NCI-H1105 treated with DMSO at 0.1 percent for 48 hours (cell line): ENCODE data around the gene AGPAT4.

Experiments
- DNase-seq: peaks from one replicate; lab custom pipeline; 2025; lab: John Stamatoyannopoulos, UW

AGPAT4 gene

GRCh38 chr6:161281092-161281491, 7.2 kb upstream of the AGPAT4 start:
- DNase-seq, result no peak

DNA sequence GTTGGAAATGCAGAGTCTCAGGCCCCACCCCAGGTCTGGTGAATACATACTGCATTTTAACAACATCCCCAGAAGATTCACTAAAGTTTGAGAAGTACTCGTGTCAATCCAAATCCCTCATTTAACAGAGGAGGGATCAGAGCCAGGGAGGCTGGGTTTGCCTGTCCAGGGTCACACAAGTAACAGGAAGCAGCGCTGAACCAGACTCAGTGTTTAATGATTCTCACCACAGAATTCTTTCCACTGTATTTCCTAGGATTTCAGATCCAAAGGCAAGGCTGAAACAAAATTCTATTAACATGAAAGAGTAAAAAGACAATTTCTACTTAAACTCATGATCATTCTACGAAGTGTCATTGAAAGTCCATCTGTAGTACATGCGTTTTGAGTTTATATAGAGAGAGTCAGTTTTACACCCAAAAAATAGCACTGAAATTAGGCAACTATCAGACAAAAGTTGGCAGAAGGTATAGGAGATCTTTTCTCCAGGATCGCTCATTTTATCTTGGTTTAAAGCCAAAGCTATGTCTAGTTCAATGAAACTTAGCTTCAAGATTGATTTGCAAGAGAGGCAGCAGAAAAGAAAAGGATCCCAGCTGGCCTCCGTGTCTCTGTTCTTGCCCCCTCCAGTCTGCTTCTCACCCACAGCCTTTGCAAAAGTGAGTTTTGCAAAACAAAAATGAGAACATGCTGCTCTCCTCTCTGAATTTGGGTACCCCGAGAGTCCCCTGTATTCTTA, 6.0 kb upstream of the AGPAT4 start:
- DNase-seq, result no peak

- no peak for DNase-seq
Observed at GRCh38 chr6:161276605-161277155, 2.8 kb upstream of the AGPAT4 start.

DNA sequence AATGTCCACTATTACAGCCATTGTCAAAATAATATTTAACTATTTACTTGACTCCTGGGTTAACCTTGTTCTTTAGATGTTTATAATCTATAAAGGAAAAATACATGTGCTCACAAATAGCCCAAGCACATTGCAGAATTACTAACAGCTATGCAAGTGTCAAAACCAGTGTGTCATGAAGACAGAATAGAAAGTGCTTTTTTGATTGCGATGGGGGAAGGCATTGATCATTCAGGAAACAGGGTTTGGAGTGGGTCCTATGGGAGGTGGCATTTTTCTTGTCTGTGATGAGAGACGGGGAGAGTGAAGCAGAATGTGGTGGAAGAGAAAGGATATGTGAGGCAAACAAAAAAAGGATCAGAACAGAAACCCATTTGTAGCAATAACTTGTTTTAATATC, 1.0 kb upstream of the AGPAT4 start:
- no peak for DNase-seq

DNA sequence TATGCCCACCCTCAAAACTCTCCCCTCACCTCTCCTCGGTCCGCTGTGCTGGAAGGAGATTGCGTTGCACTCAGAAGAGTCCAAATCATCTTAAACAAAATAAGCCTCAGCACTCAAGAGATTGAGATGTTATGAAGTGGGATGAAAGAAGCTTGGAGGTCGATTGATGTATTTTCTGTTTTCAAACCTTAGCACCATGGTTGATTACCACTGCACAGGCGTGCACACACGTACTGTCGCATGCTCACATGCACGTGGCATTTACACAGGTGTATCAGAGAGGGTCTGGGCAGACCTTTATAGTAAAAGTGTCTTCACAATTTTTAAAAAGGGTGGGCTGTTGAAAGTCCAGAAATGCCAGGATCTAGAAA, 612 bp upstream of the AGPAT4 start:
- peak; percentile 36 for DNase-seq

DNA sequence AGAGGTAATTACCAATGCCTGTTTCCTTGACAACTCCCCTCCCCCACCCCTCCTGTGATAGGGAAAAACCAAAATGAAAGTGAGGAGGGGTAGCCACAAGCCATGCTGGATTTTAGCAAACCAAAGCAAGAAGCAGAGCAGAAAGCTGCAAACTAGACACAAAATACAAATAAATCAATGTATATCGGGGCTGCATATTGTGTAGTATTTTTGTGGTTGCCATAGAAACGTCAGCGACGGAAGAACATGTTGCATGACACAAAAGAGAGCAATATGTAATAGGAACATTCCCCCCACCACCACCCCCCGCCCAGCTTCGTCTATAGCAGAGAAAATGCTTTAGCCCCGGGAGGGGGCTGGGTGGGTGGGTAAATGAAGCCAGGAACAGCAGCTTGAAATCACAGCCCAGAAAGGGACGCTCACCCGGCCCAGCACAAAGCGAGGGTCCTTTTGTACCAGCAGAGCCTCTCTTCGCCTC, 548 bp downstream of the AGPAT4 start:
- DNase-seq, result peak; percentile 83

GRCh38 chr6:161272635-161273273, 1.1 kb downstream of the AGPAT4 start:
- peak; percentile 41 for DNase-seq

- no peak for DNase-seq
Observed at GRCh38 chr6:161271343-161272030, 2.4 kb downstream of the AGPAT4 start.

DNA sequence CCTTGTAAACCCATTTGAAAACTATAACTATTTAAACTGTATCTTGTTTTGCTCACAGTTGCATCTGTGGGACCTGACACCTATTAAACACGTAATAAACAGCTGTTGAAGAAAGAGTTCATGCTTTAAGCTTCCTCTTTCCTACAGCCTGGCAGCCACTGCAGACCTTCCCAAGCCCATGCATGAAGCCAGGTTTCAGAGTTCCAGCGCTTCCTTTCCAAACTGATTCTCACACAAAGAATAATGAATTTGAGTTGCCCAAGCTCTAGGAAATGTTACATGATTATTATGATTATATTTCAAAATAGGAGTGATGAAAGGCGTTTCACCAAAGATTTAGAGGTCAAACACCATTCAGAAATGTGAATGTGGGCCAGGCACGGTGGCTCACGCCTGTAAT, 3.7 kb downstream of the AGPAT4 start:
- no peak for DNase-seq

DNA sequence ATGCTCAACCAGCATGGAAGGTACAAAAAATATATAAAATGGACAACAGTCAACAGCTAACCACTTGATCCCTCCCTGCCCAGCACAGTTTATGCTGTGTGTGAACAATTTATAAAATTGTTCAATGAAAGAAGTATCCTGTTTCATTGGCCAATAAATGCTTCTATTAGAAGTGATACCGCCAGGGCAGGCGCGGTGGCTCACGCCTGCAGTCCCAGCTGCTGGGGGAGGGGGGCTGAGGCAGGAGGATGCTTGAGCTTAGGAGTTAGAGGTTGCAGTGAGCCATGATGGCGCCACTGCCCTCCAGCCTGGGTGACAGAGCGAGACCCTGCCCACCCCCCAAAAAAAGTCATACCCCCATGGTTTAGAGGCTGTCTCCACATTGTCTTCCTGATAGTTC, 4.6 kb downstream of the AGPAT4 start:
- no peak for DNase-seq

DNA sequence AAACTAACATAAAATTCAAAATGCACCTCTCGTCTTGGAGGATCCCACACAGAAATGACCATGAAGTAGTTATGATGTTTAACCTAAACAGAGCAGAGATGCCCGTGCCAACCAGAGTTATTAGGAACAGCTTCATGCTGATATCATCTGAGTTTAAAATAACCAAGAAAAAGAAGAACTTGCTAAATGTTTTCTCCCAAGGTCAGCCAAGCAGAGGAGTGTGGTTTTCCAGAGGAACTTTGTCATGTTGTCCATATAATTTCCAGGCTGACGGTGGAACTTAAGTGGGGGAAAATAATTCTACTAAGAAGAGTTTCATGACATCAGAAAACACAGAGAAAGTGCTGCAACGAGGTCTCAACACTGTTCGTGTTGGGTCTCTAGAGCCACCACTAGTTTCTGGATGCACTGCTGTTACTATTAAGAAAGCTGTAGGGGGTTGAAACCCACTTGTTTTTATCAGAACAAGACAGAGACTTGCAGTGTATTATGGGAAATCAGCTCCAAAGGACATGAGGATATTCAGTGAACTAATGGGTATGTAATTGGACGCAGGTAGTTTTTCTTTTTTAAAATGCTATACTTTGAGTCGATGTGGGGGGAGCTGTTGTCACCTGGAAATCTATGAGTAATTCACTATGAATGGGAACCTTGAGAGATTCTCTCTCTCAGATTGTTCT, 5.2 kb downstream of the AGPAT4 start:
- DNase-seq, result no peak

GRCh38 chr6:161266513-161267230, 7.2 kb downstream of the AGPAT4 start:
- no peak for DNase-seq

GRCh38 chr6:161265975-161266374, 7.9 kb downstream of the AGPAT4 start:
- no peak for DNase-seq

DNA sequence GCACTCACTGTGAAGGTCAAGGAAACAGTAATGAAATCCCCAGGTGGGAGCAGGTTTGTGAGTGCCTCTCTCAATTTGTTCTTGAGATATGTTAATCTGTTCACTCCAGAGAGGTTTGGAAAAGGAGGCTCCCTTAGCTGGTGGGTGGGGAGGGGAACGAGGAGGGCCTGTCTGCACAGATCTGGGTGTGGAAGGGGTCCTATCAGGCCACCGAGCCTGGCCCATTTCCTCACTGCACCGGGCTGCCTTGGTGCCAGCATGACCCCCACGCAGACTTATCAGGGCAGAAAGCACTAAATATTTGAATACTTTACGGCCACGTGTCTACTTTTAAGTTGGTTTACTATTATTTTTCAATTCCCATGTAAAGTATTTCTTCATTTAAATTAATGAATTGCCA, 8.3 kb downstream of the AGPAT4 start:
- DNase-seq, result no peak

DNA sequence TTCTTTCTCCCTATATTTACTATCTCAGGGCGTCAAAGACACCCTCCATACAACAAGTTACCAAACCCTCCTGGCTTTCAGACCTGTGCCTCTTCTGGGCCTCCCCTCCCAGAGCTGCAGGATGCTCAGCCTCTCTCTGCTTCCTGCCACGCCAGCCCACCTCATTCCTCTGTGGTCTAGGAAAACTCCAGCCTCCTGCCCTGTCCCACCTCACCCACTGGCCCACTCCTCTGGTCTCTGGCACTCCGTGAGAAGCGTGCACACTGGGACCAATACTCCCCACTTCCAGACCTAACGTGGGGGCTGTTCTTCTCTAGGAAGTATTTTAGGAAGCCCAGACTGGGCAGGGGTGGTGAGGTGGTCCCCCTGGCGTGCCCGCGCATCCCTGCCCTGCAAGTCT, 9.7 kb downstream of the AGPAT4 start:
- DNase-seq, result no peak

DNA sequence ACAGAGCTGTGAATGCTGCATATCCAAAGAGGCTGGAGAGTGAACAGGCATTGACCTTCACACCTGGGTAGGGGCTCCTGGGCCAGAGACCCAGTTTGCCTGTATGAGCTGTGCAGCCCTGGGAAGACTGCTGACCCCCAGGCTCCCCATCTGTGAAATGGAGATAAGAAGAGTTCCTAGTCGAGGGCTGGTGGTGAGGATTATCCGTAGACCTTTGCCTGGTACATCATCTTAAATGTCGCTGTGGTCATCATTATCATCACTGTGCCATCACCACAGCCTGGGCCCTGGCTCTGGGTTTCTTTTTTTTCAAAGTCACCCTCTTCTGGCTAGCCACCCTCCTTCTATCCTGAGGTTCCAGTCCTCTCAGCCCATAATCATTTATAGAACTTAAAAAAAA, 12.0 kb downstream of the AGPAT4 start:
- DNase-seq, result no peak

- DNase-seq, result no peak
Observed at GRCh38 chr6:161261325-161261724, 12.5 kb downstream of the AGPAT4 start.

GRCh38 chr6:161259302-161259701, 14.6 kb downstream of the AGPAT4 start:
- DNase-seq, result no peak

DNA sequence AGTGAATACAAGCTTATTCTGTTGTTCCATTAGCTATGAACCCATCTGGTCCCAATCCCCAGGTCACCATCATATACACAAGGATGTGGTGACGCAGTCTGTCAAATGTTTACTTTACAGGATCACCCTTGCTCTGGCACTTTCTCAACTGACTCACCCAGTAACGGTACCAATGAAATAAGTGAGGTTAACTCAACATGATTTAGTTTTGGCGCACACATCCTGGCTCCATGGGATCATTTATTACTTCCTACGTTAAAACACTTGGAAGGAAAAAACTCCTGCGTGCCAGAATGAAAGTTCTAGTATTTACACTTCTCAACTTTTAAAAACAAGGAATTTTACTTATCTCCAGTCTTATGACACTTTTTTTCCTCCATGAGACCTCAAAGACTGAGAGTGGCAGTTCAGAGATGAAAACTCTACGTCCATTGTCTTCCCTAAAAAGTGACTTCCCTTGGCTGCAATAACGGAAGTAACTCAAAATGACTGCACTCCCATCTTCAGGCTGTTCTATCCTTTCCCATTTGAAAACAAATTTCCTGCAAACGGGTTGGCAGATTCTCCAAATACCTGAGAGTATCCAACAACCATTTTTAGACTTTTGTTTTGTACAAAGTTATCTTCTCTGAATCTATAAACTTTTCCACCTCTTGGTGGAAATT, 15.9 kb downstream of the AGPAT4 start:
- no peak for DNase-seq

DNA sequence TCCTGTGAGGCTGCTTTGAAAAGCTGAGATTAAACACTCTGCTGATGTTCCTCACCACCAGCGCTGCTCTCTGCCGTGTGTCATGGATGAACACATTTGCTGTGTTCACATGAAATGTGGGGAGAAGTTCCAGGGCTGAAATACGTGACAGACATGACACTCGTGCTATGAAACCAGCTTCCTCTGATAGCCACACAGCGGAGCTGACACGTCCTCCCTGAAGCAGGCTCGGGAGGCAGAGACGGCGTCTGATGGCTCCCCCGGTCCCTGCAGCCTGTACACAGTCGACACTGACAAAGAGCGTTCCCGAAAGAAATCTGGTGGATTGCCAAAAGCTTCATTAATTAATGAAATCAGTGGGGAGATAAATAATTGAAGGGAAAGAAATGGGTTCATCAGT, 17.5 kb downstream of the AGPAT4 start:
- no peak for DNase-seq

DNA sequence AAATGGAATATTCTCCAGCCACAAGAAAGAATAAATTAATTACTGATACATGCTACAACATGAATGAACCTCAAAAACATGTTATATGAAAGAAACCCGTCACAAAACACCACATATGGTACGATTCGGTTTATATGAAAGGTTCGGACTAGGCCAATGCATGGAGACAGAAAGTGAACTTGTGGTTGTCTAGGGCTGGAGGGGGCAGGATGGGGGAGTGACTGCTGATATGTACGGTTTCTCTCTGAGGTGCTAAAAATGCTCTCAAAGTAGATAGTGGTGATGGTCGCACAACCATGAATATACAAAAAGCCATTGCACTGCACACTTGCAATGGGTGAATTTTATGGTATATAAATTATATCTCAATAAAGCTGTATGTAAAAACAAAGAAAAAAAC, 18.3 kb downstream of the AGPAT4 start:
- DNase-seq, result no peak
